Measurements from ENCODE around the gene AQP3. TPM values are rescaled to one million over a fixed set of nuclear protein-coding genes. Genes with fewer than 3 reads are reported as not detected.

The AQP3 gene
- total and polyA plus RNA-seq, 2 of the 13 experiments (the other 11 are each of a cell fraction or from before 2014, with no cell fraction given) = 1.4 to 5.5 TPM

GRCh38 chr9:33446946-33447798, at the start of gene AQP3 (continued):
- TF ChIP-seq ZNF33A (CRISPR knock-in tag; IDR thresholded peaks at IDR 0.05; ENCODE audit: borderline replicate concordance) = no peak
- no peak for TF ChIP-seq ELK4 (CRISPR knock-in tag; IDR thresholded peaks at IDR 0.05; ENCODE audit: borderline replicate concordance)
- TF ChIP-seq MAFK (conservative IDR thresholded peaks at IDR 0.05 in 1 of 2, IDR thresholded peaks at IDR 0.05 in 1 of 2; ENCODE audit: low read length in 2 of 2) = no peak
- TF ChIP-seq HNRNPK (IDR thresholded peaks at IDR 0.05; ENCODE audit: low read depth, low read length, poor library complexity, severe bottlenecking) = no peak
- no peak for TF ChIP-seq SOX6 (IDR thresholded peaks at IDR 0.05)
- TF ChIP-seq SOX6 (CRISPR knock-in tag; IDR thresholded peaks at IDR 0.05) = no peak
- TF ChIP-seq ZNF326 (CRISPR knock-in tag; IDR thresholded peaks at IDR 0.05; ENCODE audit: borderline replicate concordance) = no peak
- peak; percentile 34; the same call in 1 of the 3 replicates for TF ChIP-seq MXI1 (IDR thresholded peaks at IDR 0.05; ENCODE audit: borderline replicate concordance, low read depth, low read length)
- 0 out of 2 replicates have a peak, but pooled peaks have one; percentile 19 for TF ChIP-seq TFE3 (CRISPR knock-in tag; IDR thresholded peaks at IDR 0.05)
- TF ChIP-seq CREB1 (IDR thresholded peaks at IDR 0.05) = no peak
- no peak for TF ChIP-seq CREB1 (CRISPR knock-in tag; IDR thresholded peaks at IDR 0.05)
- TF ChIP-seq POLR2AphosphoS5 (IDR thresholded peaks at IDR 0.05; ENCODE audit: low read depth, low read length) = no peak
- no peak for TF ChIP-seq SNAI1 (CRISPR knock-in tag; IDR thresholded peaks at IDR 0.05; ENCODE audit: borderline replicate concordance)
- no peak for TF ChIP-seq KDM2A (CRISPR knock-in tag; IDR thresholded peaks at IDR 0.05; ENCODE audit: borderline replicate concordance, low read depth)
- TF ChIP-seq TCF7 (IDR thresholded peaks at IDR 0.05; ENCODE audit: low read depth) = no peak
- TF ChIP-seq ARID5B (CRISPR knock-in tag; IDR thresholded peaks at IDR 0.05) = no peak
- no peak for TF ChIP-seq SNAPC2 (CRISPR knock-in tag; IDR thresholded peaks at IDR 0.05)
- TF ChIP-seq ZFY (CRISPR knock-in tag; IDR thresholded peaks at IDR 0.05) = peak; percentile 43; the same call in 1 of the 2 replicates
- no peak for TF ChIP-seq MTF1 (CRISPR knock-in tag; IDR thresholded peaks at IDR 0.05)
- TF ChIP-seq ZNF644 (CRISPR knock-in tag; IDR thresholded peaks at IDR 0.05; ENCODE audit: low read depth) = no peak
- no peak for TF ChIP-seq ZFP37 (CRISPR knock-in tag; IDR thresholded peaks at IDR 0.05; ENCODE audit: borderline replicate concordance)
- TF ChIP-seq CCDC6 (CRISPR knock-in tag; IDR thresholded peaks at IDR 0.05) = no peak
- no peak for TF ChIP-seq RXRB (CRISPR knock-in tag; IDR thresholded peaks at IDR 0.05; ENCODE audit: borderline replicate concordance)
- TF ChIP-seq RBM22 (optimal IDR thresholded peaks at IDR 0.05; ENCODE audit: low read length) = no peak

Measured in HepG2 (cell line).